Measurements from ENCODE around the gene YIPF4.
"Not testable (repeated sequence)": the region's sequence is repeated elsewhere in the genome, so short reads cannot be mapped to it uniquely, and the experiment has no call there.

DNA sequence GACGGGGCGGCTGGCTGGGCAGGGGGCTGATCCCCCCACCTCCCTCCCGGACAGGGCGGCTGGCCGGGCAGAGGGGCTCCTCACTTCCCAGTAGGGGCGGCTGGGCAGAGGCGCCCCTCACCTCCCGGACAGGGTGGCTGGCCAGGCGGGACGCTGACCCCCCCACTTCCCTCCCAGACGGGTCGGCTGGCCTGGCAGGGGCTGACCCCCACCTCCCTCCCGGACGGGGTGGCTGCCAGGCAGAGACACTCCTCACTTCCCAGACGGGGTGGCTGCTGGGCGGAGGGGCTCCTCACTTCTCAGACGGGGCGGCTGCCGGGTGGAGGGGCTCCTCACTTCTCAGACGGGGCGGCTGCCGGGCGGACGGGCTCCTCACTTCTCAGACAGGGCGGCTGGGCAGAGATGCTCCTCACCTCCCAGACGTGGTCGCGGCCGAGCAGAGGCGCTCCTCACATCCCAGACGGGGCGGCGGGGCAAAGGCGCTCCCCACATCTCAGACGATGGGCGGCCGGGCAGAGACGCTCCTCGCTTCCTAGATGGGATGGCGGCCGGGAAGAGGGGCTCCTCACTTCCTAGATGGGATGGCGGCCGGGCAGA is 16.4 kb downstream of the YIPF4 start:
- TF ChIP-seq POLR2A (IDR thresholded peaks at IDR 0.05): not testable (repeated sequence)
- TF ChIP-seq, protein P1, sequence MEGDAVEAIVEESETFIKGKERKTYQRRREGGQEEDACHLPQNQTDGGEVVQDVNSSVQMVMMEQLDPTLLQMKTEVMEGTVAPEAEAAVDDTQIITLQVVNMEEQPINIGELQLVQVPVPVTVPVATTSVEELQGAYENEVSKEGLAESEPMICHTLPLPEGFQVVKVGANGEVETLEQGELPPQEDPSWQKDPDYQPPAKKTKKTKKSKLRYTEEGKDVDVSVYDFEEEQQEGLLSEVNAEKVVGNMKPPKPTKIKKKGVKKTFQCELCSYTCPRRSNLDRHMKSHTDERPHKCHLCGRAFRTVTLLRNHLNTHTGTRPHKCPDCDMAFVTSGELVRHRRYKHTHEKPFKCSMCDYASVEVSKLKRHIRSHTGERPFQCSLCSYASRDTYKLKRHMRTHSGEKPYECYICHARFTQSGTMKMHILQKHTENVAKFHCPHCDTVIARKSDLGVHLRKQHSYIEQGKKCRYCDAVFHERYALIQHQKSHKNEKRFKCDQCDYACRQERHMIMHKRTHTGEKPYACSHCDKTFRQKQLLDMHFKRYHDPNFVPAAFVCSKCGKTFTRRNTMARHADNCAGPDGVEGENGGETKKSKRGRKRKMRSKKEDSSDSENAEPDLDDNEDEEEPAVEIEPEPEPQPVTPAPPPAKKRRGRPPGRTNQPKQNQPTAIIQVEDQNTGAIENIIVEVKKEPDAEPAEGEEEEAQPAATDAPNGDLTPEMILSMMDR (IDR thresholded peaks at IDR 0.05): not testable (repeated sequence)

Measured in uterus (tissue), 2 donors.